Measurements from ENCODE around the gene PGGT1B.

DNA sequence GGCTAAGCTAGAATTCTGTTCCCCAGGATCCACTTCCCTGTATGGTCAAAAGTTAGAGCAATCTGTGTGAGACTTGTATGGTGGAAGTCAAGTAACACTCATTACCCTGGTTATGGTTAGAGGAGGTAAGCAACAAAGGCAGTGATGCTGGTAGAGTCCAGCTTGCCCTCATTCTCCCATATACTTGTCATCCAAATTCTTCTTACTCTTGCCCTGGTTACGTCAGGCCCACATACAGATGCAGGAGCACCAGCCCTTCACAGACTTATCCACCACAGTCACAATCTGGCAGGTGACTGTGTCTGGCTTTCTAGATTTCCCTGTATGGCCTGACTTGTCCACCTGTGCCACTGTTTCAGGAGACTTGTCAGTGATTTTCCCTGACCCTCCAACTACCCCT, 35.4 kb downstream of the PGGT1B start:
- TF ChIP-seq, protein P1, sequence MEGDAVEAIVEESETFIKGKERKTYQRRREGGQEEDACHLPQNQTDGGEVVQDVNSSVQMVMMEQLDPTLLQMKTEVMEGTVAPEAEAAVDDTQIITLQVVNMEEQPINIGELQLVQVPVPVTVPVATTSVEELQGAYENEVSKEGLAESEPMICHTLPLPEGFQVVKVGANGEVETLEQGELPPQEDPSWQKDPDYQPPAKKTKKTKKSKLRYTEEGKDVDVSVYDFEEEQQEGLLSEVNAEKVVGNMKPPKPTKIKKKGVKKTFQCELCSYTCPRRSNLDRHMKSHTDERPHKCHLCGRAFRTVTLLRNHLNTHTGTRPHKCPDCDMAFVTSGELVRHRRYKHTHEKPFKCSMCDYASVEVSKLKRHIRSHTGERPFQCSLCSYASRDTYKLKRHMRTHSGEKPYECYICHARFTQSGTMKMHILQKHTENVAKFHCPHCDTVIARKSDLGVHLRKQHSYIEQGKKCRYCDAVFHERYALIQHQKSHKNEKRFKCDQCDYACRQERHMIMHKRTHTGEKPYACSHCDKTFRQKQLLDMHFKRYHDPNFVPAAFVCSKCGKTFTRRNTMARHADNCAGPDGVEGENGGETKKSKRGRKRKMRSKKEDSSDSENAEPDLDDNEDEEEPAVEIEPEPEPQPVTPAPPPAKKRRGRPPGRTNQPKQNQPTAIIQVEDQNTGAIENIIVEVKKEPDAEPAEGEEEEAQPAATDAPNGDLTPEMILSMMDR (IDR thresholded peaks at IDR 0.05), result no peak
- no peak for TF ChIP-seq POLR2A (IDR thresholded peaks at IDR 0.05)
